KBM-7 (cell line): Measurements from ENCODE around the gene C4orf50.
A peak's percentile ranks its signal among the peaks of the same experiment; 100 is the strongest.
"Not testable (repeated sequence)": the region's sequence is repeated elsewhere in the genome, so short reads cannot be mapped to it uniquely, and the experiment has no call there.

Experiments
- DNase-seq: peaks from one replicate; pipeline ENCODE4 v3.0.0-alpha.2; 2015
- in situ Hi-C: fragments of 300-500 bp; cut with MboI; formaldehyde crosslinking; loops from 2 replicates; pipeline ENCODE4 v1.14.3; 2020; ENCODE audit warnings: low sequenced_read_pairs, low pct_unique_long_range_greater_than_20kb, mixed read lengths

The C4orf50 gene

GRCh38 chr4:5957076-5957475 is 61.2 kb downstream of the C4orf50 start:
- DNase-seq: no peak
- in situ Hi-C loops: no loop called here

- DNase-seq: no peak
- in situ Hi-C loops: no loop called here
Observed at GRCh38 chr4:5956285-5957021, 61.8 kb downstream of the C4orf50 start.

GRCh38 chr4:5955856-5956255 is 62.4 kb downstream of the C4orf50 start:
- DNase-seq: no peak
- in situ Hi-C loops: no loop called here

DNA sequence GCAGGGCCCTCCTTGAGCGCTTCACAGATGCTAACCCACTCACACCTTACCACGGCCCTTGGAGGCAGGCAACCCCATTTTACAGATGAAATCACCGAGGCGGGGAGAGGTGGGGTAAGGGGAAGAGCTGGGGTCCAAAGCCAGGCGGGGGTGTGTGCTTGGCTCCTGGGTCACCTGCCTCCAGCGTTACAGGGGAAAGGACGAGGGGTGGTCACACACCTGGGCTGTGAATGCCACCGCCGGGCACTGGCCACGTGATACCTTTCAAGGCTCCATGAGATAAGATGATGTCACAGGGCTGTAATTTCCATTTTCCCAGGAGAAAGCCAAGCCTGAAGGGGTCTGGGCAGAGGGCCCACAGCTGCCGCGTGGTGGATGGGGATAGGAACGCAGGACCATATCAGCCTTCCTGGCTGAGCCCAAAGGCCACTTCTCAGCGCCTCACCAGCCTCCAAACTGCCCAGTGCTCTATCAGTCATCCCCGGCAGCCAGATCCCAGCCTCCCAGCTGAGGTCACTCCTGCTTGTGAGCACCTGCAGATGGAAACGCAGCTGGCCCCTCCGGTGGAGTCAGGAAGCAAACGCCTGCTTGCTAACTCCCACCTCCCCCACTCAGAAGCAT is 62.9 kb downstream of the C4orf50 start:
- in situ Hi-C loops: no loop called here
- no peak for DNase-seq

GRCh38 chr4:5954056-5954760 is 64.0 kb downstream of the C4orf50 start:
- DNase-seq: no peak
- in situ Hi-C loops: no loop called here

DNA sequence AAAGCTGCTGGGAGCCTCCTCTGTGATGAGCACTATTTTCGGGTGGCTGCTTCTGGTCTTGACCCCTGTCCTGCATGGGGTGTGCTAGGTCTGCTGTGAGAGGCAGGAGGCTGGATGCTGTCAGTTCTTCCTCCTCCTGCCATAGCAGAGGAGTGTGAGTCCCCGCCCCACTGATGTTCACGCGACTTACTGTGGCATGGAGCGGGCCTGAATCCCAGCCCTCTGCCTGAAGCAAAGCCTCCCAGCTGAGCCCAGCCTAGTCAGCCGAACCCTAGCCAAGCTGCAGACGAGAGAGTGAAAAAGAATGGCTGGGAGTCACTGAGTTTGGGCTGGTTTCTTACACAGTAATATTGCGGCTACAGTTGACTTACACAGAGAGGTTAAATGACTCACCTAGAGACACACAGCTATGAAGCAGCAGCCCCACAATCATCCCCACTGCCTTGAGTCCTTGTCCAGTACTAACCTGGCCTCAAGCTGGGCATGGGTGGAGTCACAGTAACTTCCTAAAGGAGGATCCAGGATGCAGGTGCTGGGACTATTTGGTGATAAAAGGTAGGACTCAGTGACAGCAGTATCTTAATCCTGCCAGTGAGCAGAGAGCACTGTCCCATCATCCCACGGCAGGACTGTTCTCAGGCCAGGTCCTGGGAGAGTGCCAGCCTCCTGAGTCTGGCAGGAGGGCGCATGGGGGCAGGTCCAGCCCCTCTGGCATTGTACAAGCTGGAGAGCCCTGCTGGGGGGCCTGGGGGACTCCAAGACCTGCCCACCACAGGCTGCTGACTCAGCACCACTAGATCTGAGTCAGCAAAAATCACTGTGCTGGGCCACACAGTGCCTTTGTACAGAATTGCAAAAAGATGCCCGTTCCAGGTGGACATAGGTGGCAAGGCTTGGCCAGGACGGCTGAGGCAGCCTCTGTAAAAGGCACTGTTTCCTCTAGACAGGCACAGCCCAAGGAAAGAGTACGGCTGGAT is 65.0 kb downstream of the C4orf50 start:
- in situ Hi-C loops: no loop called here
- no peak for DNase-seq

GRCh38 chr4:5952286-5952974 is 65.8 kb downstream of the C4orf50 start:
- no peak for DNase-seq
- in situ Hi-C loops: no loop called here

- DNase-seq, in situ Hi-C loops: not testable (repeated sequence)
Observed at GRCh38 chr4:5946653-5947052, 71.6 kb downstream of the C4orf50 start.

DNA sequence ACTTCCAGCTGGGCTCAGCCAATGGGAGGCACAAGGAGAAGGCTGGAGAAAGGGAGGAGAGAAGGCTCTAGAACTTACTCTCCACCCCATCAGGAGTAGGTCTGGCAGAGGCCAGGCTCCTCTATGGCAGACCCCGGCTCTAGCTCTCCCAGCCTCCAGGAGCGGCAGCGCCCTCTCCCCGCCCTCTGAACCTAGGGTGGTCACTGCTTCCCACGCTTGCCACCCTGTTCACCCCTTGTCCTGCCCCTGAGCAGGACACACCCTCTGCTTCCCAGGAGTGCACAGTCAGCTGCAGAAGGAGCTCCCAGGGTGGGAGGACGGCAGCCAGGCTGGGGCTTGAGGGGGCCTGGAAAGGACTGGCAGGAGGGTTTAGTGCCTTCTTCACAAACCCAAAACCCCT is 72.3 kb downstream of the C4orf50 start:
- DNase-seq: no peak

DNA sequence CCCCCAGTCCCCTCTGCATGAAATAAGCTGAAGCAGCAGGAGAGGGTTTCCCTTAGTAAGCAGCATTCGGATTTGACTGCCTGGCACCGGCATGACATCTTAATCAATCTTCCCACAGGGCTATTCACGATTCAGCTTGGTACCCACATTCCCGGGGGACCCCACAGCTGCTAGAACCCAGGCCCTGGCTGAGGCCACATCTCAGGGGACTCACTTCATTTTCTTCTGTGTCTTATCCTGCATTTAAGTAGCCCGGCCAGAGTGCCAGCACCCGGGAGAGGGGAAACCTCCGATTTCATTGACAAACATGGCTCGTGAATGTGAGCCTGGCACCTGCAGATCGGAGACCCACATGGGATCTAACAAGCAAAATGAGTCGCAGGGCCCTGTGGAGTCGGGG is 73.1 kb downstream of the C4orf50 start:
- in situ Hi-C loops: no loop called here
- no peak for DNase-seq

More for the DNA sequence above, 72.3 kb downstream of the C4orf50 start:
- in situ Hi-C loops: no loop called here

- in situ Hi-C loops: no loop called here
- DNase-seq: no peak
Observed at GRCh38 chr4:5943561-5943960, 74.7 kb downstream of the C4orf50 start.

GRCh38 chr4:5942947-5943346 is 75.3 kb downstream of the C4orf50 start:
- in situ Hi-C loops: no loop called here
- no peak for DNase-seq

DNA sequence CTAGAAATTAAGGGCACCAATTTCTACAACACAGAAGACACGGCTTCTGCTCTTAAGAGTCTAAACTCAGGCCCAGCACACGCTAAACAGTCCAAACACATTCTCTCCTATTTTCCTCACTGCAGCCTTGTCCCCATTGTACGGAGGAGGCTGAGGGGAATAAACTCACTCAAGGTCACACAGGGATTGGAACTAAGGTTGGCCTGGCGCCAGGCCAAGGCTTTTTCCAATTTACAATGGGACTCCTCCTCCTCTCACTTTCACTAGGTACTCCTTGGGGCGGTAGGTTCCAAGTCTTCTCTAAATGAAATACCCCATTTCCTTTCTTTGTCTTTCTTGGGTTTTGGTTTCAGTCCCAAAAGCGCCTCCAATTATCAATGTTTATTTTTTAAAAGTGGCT is 76.6 kb downstream of the C4orf50 start:
- in situ Hi-C loops: no loop called here

GRCh38 chr4:5940470-5941203 is 77.6 kb downstream of the C4orf50 start:
- in situ Hi-C loops: no loop called here
- DNase-seq: peak; percentile 28

More for the DNA sequence above, 76.6 kb downstream of the C4orf50 start:
- no peak for DNase-seq

- in situ Hi-C loops: no loop called here
- DNase-seq: no peak
Observed at GRCh38 chr4:5933996-5934831, 84.0 kb downstream of the C4orf50 start.

- no peak for DNase-seq
Observed at GRCh38 chr4:5933116-5933515, 85.1 kb downstream of the C4orf50 start.

DNA sequence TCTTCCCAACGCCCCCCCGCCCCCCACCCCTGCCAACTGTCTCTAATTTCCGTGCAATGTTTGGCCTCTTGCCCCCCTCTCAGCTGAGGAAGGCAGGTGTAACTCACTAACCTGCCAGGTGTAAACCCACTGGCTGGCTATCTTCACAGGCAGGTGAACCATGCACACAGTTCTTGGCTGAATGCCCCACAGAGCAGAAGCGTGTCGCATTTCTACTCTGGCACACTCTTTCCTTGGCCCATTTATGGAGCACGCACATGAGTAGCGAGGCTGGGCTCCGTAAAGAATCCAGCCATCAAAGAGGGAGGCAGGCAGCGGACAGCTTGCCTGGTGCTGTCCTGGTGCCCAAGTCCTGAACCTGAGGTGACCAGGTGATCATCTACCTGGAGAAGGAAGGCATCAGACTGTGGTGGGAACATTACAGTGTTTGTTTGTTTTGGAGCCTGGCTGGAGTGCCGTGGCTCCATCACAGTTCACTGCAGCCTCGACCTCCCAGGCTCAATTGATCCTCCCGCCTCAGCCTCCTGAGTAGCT is 86.1 kb downstream of the C4orf50 start:
- in situ Hi-C loops: no loop called here
- DNase-seq: no peak

More at GRCh38 chr4:5933116-5933515, 85.1 kb downstream of the C4orf50 start:
- in situ Hi-C loops: no loop called here
